Glutamatergic neuron (in vitro differentiated cells): ENCODE measurements around the gene RAB3D. TPM values are rescaled to one million over a fixed set of nuclear protein-coding genes. Genes with fewer than 3 reads are reported as not detected.
A peak's percentile ranks its signal among the peaks of the same experiment; 100 is the strongest.

Experiments used
- DNase-seq: peaks from one replicate; pipeline ENCODE4 v3.0.0; 2022
- H3K27ac Mint-ChIP-seq: one replicate; pipeline ENCODE4 v1.8.0; 2020; ENCODE audit warnings: mild to moderate bottlenecking, mixed read lengths, inconsistent platforms; ENCODE audit not compliant: unreplicated experiment
- H3K27me3 Mint-ChIP-seq: one replicate; pipeline ENCODE4 v1.8.0; 2020; ENCODE audit warnings: mild to moderate bottlenecking, moderate library complexity, mixed read lengths, inconsistent platforms; ENCODE audit not compliant: unreplicated experiment
- H3K36me3 Mint-ChIP-seq: one replicate; pipeline ENCODE4 v1.8.0; 2020; ENCODE audit warnings: mild to moderate bottlenecking, mixed read lengths, inconsistent platforms; ENCODE audit not compliant: unreplicated experiment
- H3K4me1 Mint-ChIP-seq: one replicate; pipeline ENCODE4 v1.8.0; 2020; ENCODE audit warnings: mild to moderate bottlenecking, low read depth, mixed read lengths, inconsistent platforms; ENCODE audit not compliant: unreplicated experiment
- H3K4me3 Mint-ChIP-seq: one replicate; pipeline ENCODE4 v1.8.0; 2020; ENCODE audit warnings: mild to moderate bottlenecking, mixed read lengths, inconsistent platforms; ENCODE audit not compliant: unreplicated experiment
- H3K9me3 Mint-ChIP-seq: one replicate; pipeline ENCODE4 v1.8.0; 2020; ENCODE audit warnings: mild to moderate bottlenecking, moderate library complexity, mixed read lengths, inconsistent platforms; ENCODE audit not compliant: unreplicated experiment
- long read RNA-seq: library from polyadenylated mRNA; unstranded; transcript quantifications from one replicate; pipeline ENCODE4 v2.0.0, GENCODE V29; 2020; ENCODE audit not compliant: unreplicated experiment
- total RNA-seq: library from RNA; stranded (reverse); fragmentation: NEBNext Ultra II Directional; extraction: Animal tissue kit (Norgen Biotek cat#: 25700); gene quantifications from one replicate; pipeline ENCODE4 v1.2.1, GENCODE V29; 2021; ENCODE audit not compliant: unreplicated experiment
- TF ChIP-seq, protein P1 (sequence below): fragments of 200-600 bp; sonication (generic); IDR thresholded peaks from one replicate; pipeline ENCODE4 v1.5.0; 2021; ENCODE audit not compliant: partially characterized antibody, unreplicated experiment

RAB3D gene
- total RNA-seq, result 130 TPM
- long read RNA-seq, full-length matches to known transcripts, result 4 of 19 reads
- long read RNA-seq, partial matches to known transcripts, result 12 of 19 reads
- long read RNA-seq, other reads (novel, unspliced or antisense), result 3 of 19 reads

- H3K27ac Mint-ChIP-seq, result peak within 1 kb of the TSS; percentile 84
- peaks cover 4% of the 10 kb centered on the region for H3K4me1 Mint-ChIP-seq
- H3K9me3 Mint-ChIP-seq, result peaks cover 10% of the 10 kb centered on the region
- TF ChIP-seq, protein P1, sequence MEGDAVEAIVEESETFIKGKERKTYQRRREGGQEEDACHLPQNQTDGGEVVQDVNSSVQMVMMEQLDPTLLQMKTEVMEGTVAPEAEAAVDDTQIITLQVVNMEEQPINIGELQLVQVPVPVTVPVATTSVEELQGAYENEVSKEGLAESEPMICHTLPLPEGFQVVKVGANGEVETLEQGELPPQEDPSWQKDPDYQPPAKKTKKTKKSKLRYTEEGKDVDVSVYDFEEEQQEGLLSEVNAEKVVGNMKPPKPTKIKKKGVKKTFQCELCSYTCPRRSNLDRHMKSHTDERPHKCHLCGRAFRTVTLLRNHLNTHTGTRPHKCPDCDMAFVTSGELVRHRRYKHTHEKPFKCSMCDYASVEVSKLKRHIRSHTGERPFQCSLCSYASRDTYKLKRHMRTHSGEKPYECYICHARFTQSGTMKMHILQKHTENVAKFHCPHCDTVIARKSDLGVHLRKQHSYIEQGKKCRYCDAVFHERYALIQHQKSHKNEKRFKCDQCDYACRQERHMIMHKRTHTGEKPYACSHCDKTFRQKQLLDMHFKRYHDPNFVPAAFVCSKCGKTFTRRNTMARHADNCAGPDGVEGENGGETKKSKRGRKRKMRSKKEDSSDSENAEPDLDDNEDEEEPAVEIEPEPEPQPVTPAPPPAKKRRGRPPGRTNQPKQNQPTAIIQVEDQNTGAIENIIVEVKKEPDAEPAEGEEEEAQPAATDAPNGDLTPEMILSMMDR, result no peak
- peak within 1 kb of the TSS; percentile 94 for H3K4me3 Mint-ChIP-seq
- H3K36me3 Mint-ChIP-seq, result peaks cover 7% of the 10 kb centered on the region
- no peaks in the 10 kb centered on the region for H3K27me3 Mint-ChIP-seq
- DNase-seq, result peak; percentile 99
Observed at GRCh38 chr19:11339254-11340098, at the start of gene RAB3D. RAB3D (minus strand) TSS chr19:11339657; CDS start chr19:11337399, 2,258 bp downstream.

- H3K27ac Mint-ChIP-seq, result no peak overlapping the region
- TF ChIP-seq, protein P1, result no peak
- no peaks in the 10 kb centered on the region for H3K36me3 Mint-ChIP-seq
- DNase-seq, result no peak
- peaks cover 5% of the 10 kb centered on the region for H3K27me3 Mint-ChIP-seq
- H3K9me3 Mint-ChIP-seq, result peaks cover 3% of the 10 kb centered on the region
- peaks cover 3% of the 10 kb centered on the region for H3K4me1 Mint-ChIP-seq
- no peak overlapping the region for H3K4me3 Mint-ChIP-seq
Observed at GRCh38 chr19:11387162-11388034, 47.9 kb upstream of the RAB3D start.

DNA sequence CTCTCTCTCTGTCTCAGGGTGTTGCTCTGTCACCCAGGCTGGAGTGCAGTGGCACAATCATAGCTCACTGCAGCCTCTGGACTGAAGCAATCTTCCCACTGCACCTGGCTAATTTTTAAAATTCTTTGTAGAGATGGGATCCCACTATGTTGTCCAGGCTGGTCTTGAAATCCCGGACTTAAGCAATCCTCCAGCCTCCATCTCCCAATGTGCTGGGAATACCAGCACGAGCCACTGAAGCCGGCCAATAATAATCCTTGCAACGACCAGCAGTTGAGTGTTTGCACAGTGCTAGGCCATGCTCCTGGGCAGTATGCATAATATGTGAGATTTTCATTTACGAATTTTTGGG, 45.3 kb upstream of the RAB3D start:
- no peaks in the 10 kb centered on the region for H3K36me3 Mint-ChIP-seq
- peaks cover 9% of the 10 kb centered on the region for H3K27me3 Mint-ChIP-seq
- DNase-seq, result no peak
- TF ChIP-seq, protein P1, result no peak
- H3K4me3 Mint-ChIP-seq, result peak overlapping the region; percentile 74
- H3K4me1 Mint-ChIP-seq, result peaks cover 6% of the 10 kb centered on the region
- H3K9me3 Mint-ChIP-seq, result peaks cover 8% of the 10 kb centered on the region
- peak overlapping the region; percentile 70 for H3K27ac Mint-ChIP-seq

DNA sequence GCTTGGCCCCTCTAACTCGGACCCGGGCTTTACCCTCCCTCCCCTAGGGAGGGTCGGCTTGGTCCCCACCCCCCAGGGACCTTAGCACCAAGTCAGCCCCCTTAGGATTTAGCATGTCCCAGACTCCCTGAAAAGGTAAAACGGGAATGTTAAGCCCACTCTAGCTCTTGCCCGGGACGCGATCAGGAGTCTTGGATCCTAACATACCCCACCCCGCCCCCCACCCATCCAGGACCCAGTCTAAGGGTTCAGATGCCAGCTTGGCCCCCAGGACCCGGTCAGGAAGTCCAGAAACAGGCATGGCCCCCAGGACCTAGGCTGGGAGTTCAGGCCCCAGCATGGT, 44.2 kb upstream of the RAB3D start:
- peak overlapping the region; percentile 55 for H3K4me3 Mint-ChIP-seq
- H3K36me3 Mint-ChIP-seq, result no peaks in the 10 kb centered on the region
- H3K27ac Mint-ChIP-seq, result peak overlapping the region; percentile 22
- peaks cover 9% of the 10 kb centered on the region for H3K27me3 Mint-ChIP-seq
- TF ChIP-seq, protein P1, result no peak
- peaks cover 8% of the 10 kb centered on the region for H3K9me3 Mint-ChIP-seq
- no peak for DNase-seq
- H3K4me1 Mint-ChIP-seq, result peaks cover 6% of the 10 kb centered on the region
